Colonic mucosa (tissue), 4 donors: ENCODE data around the gene TMUB2. TPM values are rescaled to one million over a fixed set of nuclear protein-coding genes. Genes with fewer than 3 reads are reported as not detected.

Source experiments
- DNase-seq: peaks from one replicate; pipeline ENCODE4 v3.0.0-alpha.2; 2020
- H3K27ac ChIP-seq: fragments of 200-600 bp; one replicate; pipeline ENCODE4 v1.8.0; 2021
- H3K27me3 ChIP-seq: fragments of 200-600 bp; one replicate; pipeline ENCODE4 v1.8.0; 2021
- H3K36me3 ChIP-seq: fragments of 200-600 bp; one replicate; pipeline ENCODE4 v1.8.0; 2021
- H3K4me1 ChIP-seq: fragments of 200-600 bp; one replicate; pipeline ENCODE4 v1.8.0; 2021; ENCODE audit warnings: mild to moderate bottlenecking
- H3K4me3 ChIP-seq: fragments of 200-600 bp; one replicate; pipeline ENCODE4 v1.8.0; 2021
- H3K9ac ChIP-seq, 2 donors: one replicate each; pipeline ENCODE4 v1.7.0; 2013; ENCODE audit warnings: control low read depth in 2 of 2, low read depth in 2 of 2, low read length in 2 of 2
- H3K9me3 ChIP-seq: fragments of 200-600 bp; one replicate; pipeline ENCODE4 v1.8.0; 2021
- intact Hi-C: fragments of 100-400 bp; cut with DNase I; formaldehyde crosslinking; loops from one replicate; pipeline ENCODE4 v1.14.1; 2022
- total RNA-seq, 2 donors: library from RNA; stranded (reverse); fragmentation: NEBNext Ultra II Directional in 1 of 2; extraction: Animal tissue kit (Norgen Biotek cat#: 25700) in 1 of 2; gene quantifications; one replicate each; pipeline ENCODE4 v1.2.1, GENCODE V29; 2021
- TF ChIP-seq, protein P1 (sequence below): fragments of 200-600 bp; IDR thresholded peaks from one replicate; pipeline ENCODE4 v1.8.0; 2022; ENCODE audit warnings: antibody characterized with exemption, mild to moderate bottlenecking
- donor health status: healthy.
- donor health status: DM: no; HTN: no; CAD: no.
- donor health status: DM: no; HTN: no; CAD: no.

The TMUB2 gene
- total RNA-seq, 2 donors from 2014 or later = 37.0 to 44.5 TPM

DNA sequence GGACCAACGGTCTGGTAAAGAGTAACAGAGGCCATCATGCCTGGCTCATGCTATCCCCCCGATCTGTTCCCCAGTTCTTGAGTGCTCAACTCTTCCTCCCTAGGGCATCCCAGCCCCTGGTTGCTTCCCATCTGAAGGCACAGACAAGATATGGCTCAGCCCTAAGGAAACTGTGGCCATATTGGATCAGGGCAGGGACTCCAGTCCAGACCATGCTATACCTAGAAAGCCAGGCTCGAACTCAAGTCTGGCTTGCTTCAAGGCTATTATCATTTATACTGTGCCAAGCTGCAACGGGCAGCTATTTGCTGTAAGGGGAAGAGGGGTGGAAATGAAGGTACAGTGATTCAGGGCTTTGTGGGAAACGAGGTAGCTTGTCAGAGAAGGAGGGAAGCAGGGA, 29.9 kb downstream of the TMUB2 start:
- no peak overlapping the region for H3K27ac ChIP-seq
- no peaks in the 10 kb centered on the region for H3K9me3 ChIP-seq
- peak overlapping the region in 1 of 2 donors; percentile 14 for H3K9ac ChIP-seq
- H3K27me3 ChIP-seq = no peaks in the 10 kb centered on the region
- H3K4me1 ChIP-seq = no peaks in the 10 kb centered on the region
- TF ChIP-seq, protein P1, sequence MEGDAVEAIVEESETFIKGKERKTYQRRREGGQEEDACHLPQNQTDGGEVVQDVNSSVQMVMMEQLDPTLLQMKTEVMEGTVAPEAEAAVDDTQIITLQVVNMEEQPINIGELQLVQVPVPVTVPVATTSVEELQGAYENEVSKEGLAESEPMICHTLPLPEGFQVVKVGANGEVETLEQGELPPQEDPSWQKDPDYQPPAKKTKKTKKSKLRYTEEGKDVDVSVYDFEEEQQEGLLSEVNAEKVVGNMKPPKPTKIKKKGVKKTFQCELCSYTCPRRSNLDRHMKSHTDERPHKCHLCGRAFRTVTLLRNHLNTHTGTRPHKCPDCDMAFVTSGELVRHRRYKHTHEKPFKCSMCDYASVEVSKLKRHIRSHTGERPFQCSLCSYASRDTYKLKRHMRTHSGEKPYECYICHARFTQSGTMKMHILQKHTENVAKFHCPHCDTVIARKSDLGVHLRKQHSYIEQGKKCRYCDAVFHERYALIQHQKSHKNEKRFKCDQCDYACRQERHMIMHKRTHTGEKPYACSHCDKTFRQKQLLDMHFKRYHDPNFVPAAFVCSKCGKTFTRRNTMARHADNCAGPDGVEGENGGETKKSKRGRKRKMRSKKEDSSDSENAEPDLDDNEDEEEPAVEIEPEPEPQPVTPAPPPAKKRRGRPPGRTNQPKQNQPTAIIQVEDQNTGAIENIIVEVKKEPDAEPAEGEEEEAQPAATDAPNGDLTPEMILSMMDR = no peak
- peaks cover 15% of the 10 kb centered on the region for H3K36me3 ChIP-seq
- intact Hi-C loops = no loop called here
- no peak for DNase-seq
- H3K4me3 ChIP-seq = no peak overlapping the region

DNA sequence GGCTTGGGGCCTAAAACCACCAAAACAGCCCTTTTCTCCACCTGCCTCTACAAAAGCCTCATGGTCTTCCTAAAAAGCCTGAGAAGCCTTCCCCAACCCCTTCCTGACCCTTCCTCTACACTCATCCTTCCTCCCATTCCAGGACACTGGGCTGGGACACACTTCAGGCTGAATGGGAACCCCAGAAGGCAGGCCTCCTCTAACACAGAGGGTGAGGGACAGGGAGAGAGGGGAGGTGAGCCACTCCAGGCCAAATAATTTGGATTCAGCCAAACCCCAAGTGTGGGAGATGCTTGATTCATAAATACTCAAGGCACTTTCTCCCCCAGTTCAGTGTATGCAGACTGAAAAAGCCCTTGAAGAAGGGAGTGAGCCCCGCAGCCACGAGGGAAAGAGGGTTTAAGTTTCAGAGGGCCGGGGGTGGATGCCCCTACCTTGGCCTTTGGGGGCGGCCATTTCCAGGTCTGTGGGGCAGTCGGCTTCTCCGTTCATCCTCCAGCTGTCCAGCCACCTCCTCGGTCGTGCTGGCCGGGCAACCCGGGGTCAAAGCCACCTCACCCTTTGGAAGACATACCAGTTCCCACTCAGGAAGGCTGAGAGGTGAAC, 31.1 kb downstream of the TMUB2 start:
- Histone ChIP-seq H3K36me3 (peaks cover 15% of the 10 kb centered on the region), H3K9me3 (no peaks in the 10 kb centered on the region), H3K9ac (peak overlapping the region; percentile 38 to 71), H3K27ac (peak overlapping the region; percentile 99), H3K27me3 (no peaks in the 10 kb centered on the region), H3K4me3 (peak overlapping the region; percentile 89), H3K4me1 (no peaks in the 10 kb centered on the region)
- TF ChIP-seq, protein P1 = no peak
- DNase-seq = no peak
- intact Hi-C loops = no loop called here

DNA sequence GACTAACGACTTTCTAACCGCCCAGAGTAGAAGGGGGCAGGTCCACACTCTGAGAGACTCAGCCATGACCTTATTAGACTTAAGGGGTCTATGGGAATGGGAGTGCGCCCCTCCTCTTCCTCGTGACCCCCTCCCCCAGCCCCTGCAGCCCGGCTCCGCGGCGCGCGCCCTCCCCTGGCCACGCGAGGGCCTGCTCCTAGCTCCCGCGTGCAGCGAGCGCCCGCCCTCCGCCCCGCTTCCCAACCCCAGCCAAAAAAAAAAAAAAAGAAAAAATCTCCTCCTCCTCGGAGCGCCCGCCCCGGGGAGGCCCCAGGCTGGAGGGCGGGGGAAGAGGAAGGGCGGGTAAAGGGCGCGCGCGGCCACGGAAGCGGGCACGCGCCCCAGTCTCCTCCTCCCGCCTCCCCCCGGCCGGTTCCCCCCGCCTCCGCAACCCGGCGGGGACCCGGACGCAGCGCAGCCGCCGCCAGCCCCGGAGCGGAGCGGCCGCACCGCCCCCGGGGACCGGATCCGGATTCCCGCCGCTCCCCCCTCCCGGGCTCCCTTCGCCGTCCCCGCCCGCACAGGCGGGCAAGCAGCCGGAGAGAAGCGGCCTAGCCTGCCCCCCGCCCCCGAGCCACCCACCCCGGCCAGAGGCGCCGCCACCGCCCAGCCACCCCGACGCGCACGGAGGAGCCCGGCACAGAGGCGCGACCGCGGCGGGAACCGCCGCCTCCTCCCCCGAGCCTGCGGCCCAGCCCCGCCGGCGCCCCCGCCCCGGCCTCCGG, 31.8 kb downstream of the TMUB2 start:
- TF ChIP-seq, protein P1 = peak; percentile 58
- DNase-seq = peak; percentile 89
- peak overlapping the region; percentile 89 for H3K4me3 ChIP-seq
- peaks cover 15% of the 10 kb centered on the region for H3K36me3 ChIP-seq
- peak overlapping the region; percentile 99 for H3K27ac ChIP-seq
- intact Hi-C loops = no loop called here
- no peaks in the 10 kb centered on the region for H3K27me3 ChIP-seq
- H3K9ac ChIP-seq = peak overlapping the region; percentile 71 to 83
- no peaks in the 10 kb centered on the region for H3K9me3 ChIP-seq
- H3K4me1 ChIP-seq = no peaks in the 10 kb centered on the region

DNA sequence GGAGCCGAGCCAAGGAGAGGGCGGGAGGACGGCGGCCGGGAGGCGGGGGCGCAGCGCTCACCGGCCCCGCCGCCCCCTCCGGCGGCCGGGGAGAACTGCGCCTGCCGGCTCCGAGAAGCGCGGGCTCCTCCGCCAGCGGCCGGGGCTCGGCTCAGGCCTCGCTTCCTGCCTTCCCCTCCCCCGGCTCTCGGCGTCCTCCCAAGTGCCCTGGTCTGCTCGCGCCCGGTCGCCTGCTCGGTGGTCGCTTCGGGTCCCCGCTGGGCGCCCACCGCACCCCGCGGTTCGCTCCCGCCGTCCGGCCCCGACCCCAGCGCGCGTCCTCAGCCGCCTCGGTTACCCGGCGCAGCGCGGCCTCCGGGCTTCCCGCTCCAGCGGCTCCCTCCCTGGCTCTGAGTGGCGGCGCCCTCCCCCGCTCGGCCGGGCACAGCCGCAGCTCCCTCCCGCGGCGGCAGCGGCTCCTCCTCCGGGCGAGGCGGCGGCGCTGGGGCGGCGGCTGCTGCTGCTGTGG, 32.4 kb downstream of the TMUB2 start:
- no peaks in the 10 kb centered on the region for H3K27me3 ChIP-seq
- TF ChIP-seq, protein P1 = peak; percentile 16
- H3K9me3 ChIP-seq = no peaks in the 10 kb centered on the region
- H3K9ac ChIP-seq = peak overlapping the region; percentile 64 to 83
- H3K36me3 ChIP-seq = peaks cover 13% of the 10 kb centered on the region
- peak overlapping the region; percentile 89 for H3K4me3 ChIP-seq
- intact Hi-C loops = no loop called here
- peak; percentile 61 for DNase-seq
- H3K4me1 ChIP-seq = no peaks in the 10 kb centered on the region
- H3K27ac ChIP-seq = peak overlapping the region; percentile 99

DNA sequence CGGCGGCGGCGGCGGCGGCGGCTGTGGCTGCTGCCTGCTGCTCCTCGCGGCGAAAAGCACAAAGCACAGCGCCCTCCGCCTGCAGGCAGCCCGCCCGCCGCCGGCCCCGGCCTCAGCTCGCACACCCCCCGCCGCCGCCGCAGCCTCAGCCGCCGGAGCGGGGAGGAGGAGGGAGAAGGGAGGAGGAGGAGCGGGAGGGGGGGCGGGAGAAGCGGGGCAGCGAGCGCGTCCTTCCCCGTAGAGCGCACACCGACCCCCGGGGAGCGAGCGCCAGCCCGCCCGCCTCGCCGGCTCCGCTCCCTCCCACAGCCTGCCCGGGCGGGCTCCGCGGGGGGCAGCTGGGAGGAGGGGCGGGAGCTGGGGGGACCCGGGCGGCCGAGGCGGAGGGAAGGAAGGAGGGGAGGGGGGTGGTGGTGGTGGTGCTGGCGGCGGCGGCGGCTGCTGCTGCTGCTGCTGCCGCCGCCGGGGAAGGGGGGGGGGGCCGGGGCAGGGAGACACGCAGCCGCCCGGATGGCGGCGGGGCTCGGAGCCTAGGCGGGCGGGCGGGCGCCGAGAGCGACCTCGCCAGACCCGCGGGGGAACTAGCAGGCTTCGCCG, 32.9 kb downstream of the TMUB2 start, which contains the start of gene UBTF:
Gene UBTF, minus strand, starts transcription at position 60 of the 597 bp plus-strand sequence. CDS start 1,446 bp downstream, outside the sequence.
- TF ChIP-seq, protein P1 = no peak
- Histone ChIP-seq H3K9me3 (no peaks in the 10 kb centered on the region), H3K36me3 (peaks cover 10% of the 10 kb centered on the region), H3K4me1 (no peaks in the 10 kb centered on the region), H3K27me3 (no peaks in the 10 kb centered on the region), H3K4me3 (peak within 1 kb of the TSS; percentile 89), H3K27ac (peak within 1 kb of the TSS; percentile 99), H3K9ac (peak within 1 kb of the TSS; percentile 94 to 95)
- intact Hi-C loops = no loop called here
- no peak for DNase-seq
